WTC11 (cell line): ENCODE data around the gene KIF21B. TPM values are rescaled to one million over a fixed set of nuclear protein-coding genes. Genes with fewer than 3 reads are reported as not detected.

ENCODE experiments used
- ATAC-seq: fragments of 200-7000 bp; cut with Tn5 transposase; 2 replicates; pipeline ENCODE4 v1.10.0; 2021; ENCODE audit warnings: mild to moderate bottlenecking, moderate library complexity
- CTCF ChIA-PET: fragments of 300-600 bp; sonication (Branson Sonifier 250); formaldehyde crosslinking; loops from one replicate; lab custom pipeline; 2021; ENCODE audit warnings: antibody characterized with exemption; lab: Charles Lee
- POLR2A ChIA-PET: fragments of 350-600 bp; sonication (Branson Sonifier 250); formaldehyde crosslinking; loops from one replicate; lab custom pipeline; 2021; ENCODE audit warnings: antibody characterized with exemption; lab: Charles Lee
- DNase-seq: peaks from one replicate; pipeline ENCODE4 v3.0.0; 2021; ENCODE audit warnings: low spot score
- H3K27ac Mint-ChIP-seq: 2 replicates; pipeline ENCODE4 v1.8.0; 2021; ENCODE audit warnings: mixed read lengths
- H3K27me3 Mint-ChIP-seq: 2 replicates; pipeline ENCODE4 v1.8.0; 2021; ENCODE audit warnings: low read depth, mild to moderate bottlenecking, moderate library complexity, mixed read lengths
- H3K36me3 Mint-ChIP-seq: 2 replicates; pipeline ENCODE4 v1.8.0; 2021; ENCODE audit warnings: mixed read lengths
- H3K4me1 Mint-ChIP-seq: 2 replicates; pipeline ENCODE4 v1.8.0; 2022; ENCODE audit warnings: mixed read lengths
- H3K4me3 Mint-ChIP-seq: 2 replicates; pipeline ENCODE4 v1.8.0; 2021; ENCODE audit warnings: mild to moderate bottlenecking, moderate library complexity, mixed read lengths
- H3K9me3 Mint-ChIP-seq: 2 replicates; pipeline ENCODE4 v1.8.0; 2021; ENCODE audit warnings: mixed read lengths
- ATF1 ChIP-seq: sonication (generic); formaldehyde crosslinking; IDR thresholded peaks from 2 replicates; pipeline ENCODE4 v1.8.1; 2023; ENCODE audit warnings: mild to moderate bottlenecking, moderate library complexity, missing genetic modification reagents
- ETV6 ChIP-seq: sonication (generic); formaldehyde crosslinking; IDR thresholded peaks from 2 replicates; pipeline ENCODE4 v1.8.1; 2022; ENCODE audit warnings: mild to moderate bottlenecking, missing genetic modification reagents
- GRHL2 ChIP-seq: fragments of 250-450 bp; sonication (Bioruptor Pico); IDR thresholded peaks from 2 replicates; pipeline ENCODE4 v1.8.0; 2022; ENCODE audit warnings: mild to moderate bottlenecking, moderate library complexity; ENCODE audit not compliant: insufficient replicate concordance, severe bottlenecking
- HMGA2 ChIP-seq: fragments of 250-450 bp; sonication (Bioruptor Pico); IDR thresholded peaks from 2 replicates; pipeline ENCODE4 v1.4.0; 2021; ENCODE audit warnings: mild to moderate bottlenecking, moderate library complexity
- NR3C1 ChIP-seq: sonication (generic); formaldehyde crosslinking; conservative IDR thresholded peaks from 2 replicates; pipeline ENCODE4 v1.8.1; 2023; ENCODE audit warnings: low read depth, mild to moderate bottlenecking, missing genetic modification reagents
- ZNF416 ChIP-seq: fragments of 250-450 bp; sonication (Bioruptor Pico); IDR thresholded peaks from 2 replicates; pipeline ENCODE4 v1.9.0; 2021; ENCODE audit warnings: mild to moderate bottlenecking, inconsistent platforms
- total RNA-seq: library from RNA; stranded (reverse); gene quantifications from 3 replicates; pipeline ENCODE4 v1.2.3, GENCODE V29; 2021
- TF ChIP-seq, protein P1 (sequence below): fragments of 200-600 bp; IDR thresholded peaks from 2 replicates; pipeline ENCODE4 v1.8.0; 2022; ENCODE audit warnings: antibody characterized with exemption
- TF ChIP-seq, protein P2 (sequence below): sonication (generic); formaldehyde crosslinking; IDR thresholded peaks from 2 replicates; pipeline ENCODE4 v1.8.0; 2022; ENCODE audit warnings: mild to moderate bottlenecking, missing genetic modification reagents
- TF ChIP-seq, protein P3 (sequence below): sonication (generic); formaldehyde crosslinking; IDR thresholded peaks from 2 replicates; pipeline ENCODE4 v1.8.1; 2022; ENCODE audit warnings: mild to moderate bottlenecking, missing genetic modification reagents, moderate library complexity, borderline replicate concordance
- TF ChIP-seq, protein P4 (sequence below): fragments of 250-450 bp; sonication (Bioruptor Pico); IDR thresholded peaks from 2 replicates; pipeline ENCODE4 v1.9.0; 2021; ENCODE audit warnings: mild to moderate bottlenecking, borderline replicate concordance
- TF ChIP-seq, protein P5 (sequence below): sonication (generic); formaldehyde crosslinking; IDR thresholded peaks from 2 replicates; pipeline ENCODE4 v1.8.1; 2023; ENCODE audit warnings: mild to moderate bottlenecking, moderate library complexity, missing genetic modification reagents

The KIF21B gene
- total RNA-seq, 1 experiment from 2014 or later, result 19.4 TPM

DNA sequence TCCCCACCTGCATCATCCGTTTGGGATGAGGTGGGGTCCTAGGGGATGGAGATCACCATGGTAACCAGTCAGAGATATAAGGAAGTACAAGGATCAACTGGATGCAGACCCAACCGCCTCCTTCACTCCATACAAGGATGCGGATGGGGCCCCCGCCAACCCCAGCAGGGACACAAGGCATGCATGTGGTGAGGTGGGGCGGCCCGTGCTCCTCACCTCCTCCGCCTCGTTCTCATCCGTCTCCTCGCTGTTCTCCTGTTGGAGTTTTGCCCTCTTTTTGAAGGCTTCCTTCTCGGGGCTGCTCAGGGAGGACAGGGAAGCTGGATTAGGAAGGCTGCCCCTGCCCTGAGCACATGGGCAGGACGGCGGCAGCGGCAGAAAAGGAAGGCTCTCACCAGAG, 23.8 kb downstream of the KIF21B start (continued):
- TF ChIP-seq, protein P1, sequence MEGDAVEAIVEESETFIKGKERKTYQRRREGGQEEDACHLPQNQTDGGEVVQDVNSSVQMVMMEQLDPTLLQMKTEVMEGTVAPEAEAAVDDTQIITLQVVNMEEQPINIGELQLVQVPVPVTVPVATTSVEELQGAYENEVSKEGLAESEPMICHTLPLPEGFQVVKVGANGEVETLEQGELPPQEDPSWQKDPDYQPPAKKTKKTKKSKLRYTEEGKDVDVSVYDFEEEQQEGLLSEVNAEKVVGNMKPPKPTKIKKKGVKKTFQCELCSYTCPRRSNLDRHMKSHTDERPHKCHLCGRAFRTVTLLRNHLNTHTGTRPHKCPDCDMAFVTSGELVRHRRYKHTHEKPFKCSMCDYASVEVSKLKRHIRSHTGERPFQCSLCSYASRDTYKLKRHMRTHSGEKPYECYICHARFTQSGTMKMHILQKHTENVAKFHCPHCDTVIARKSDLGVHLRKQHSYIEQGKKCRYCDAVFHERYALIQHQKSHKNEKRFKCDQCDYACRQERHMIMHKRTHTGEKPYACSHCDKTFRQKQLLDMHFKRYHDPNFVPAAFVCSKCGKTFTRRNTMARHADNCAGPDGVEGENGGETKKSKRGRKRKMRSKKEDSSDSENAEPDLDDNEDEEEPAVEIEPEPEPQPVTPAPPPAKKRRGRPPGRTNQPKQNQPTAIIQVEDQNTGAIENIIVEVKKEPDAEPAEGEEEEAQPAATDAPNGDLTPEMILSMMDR, result no peak
- TF ChIP-seq GRHL2 (CRISPR knock-in tag), result no peak
- TF ChIP-seq, protein P2, sequence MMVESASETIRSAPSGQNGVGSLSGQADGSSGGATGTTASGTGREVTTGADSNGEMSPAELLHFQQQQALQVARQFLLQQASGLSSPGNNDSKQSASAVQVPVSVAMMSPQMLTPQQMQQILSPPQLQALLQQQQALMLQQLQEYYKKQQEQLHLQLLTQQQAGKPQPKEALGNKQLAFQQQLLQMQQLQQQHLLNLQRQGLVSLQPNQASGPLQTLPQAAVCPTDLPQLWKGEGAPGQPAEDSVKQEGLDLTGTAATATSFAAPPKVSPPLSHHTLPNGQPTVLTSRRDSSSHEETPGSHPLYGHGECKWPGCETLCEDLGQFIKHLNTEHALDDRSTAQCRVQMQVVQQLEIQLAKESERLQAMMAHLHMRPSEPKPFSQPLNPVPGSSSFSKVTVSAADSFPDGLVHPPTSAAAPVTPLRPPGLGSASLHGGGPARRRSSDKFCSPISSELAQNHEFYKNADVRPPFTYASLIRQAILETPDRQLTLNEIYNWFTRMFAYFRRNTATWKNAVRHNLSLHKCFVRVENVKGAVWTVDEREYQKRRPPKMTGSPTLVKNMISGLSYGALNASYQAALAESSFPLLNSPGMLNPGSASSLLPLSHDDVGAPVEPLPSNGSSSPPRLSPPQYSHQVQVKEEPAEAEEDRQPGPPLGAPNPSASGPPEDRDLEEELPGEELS, result no peak
- TF ChIP-seq NR3C1, result no peak
- TF ChIP-seq ATF1 (CRISPR knock-in tag), result no peak
- no peak for TF ChIP-seq ETV6 (CRISPR knock-in tag)
- TF ChIP-seq HMGA2 (CRISPR knock-in tag), result no peak
- TF ChIP-seq, protein P3, sequence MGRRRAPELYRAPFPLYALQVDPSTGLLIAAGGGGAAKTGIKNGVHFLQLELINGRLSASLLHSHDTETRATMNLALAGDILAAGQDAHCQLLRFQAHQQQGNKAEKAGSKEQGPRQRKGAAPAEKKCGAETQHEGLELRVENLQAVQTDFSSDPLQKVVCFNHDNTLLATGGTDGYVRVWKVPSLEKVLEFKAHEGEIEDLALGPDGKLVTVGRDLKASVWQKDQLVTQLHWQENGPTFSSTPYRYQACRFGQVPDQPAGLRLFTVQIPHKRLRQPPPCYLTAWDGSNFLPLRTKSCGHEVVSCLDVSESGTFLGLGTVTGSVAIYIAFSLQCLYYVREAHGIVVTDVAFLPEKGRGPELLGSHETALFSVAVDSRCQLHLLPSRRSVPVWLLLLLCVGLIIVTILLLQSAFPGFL, result no peak
- TF ChIP-seq, protein P4, sequence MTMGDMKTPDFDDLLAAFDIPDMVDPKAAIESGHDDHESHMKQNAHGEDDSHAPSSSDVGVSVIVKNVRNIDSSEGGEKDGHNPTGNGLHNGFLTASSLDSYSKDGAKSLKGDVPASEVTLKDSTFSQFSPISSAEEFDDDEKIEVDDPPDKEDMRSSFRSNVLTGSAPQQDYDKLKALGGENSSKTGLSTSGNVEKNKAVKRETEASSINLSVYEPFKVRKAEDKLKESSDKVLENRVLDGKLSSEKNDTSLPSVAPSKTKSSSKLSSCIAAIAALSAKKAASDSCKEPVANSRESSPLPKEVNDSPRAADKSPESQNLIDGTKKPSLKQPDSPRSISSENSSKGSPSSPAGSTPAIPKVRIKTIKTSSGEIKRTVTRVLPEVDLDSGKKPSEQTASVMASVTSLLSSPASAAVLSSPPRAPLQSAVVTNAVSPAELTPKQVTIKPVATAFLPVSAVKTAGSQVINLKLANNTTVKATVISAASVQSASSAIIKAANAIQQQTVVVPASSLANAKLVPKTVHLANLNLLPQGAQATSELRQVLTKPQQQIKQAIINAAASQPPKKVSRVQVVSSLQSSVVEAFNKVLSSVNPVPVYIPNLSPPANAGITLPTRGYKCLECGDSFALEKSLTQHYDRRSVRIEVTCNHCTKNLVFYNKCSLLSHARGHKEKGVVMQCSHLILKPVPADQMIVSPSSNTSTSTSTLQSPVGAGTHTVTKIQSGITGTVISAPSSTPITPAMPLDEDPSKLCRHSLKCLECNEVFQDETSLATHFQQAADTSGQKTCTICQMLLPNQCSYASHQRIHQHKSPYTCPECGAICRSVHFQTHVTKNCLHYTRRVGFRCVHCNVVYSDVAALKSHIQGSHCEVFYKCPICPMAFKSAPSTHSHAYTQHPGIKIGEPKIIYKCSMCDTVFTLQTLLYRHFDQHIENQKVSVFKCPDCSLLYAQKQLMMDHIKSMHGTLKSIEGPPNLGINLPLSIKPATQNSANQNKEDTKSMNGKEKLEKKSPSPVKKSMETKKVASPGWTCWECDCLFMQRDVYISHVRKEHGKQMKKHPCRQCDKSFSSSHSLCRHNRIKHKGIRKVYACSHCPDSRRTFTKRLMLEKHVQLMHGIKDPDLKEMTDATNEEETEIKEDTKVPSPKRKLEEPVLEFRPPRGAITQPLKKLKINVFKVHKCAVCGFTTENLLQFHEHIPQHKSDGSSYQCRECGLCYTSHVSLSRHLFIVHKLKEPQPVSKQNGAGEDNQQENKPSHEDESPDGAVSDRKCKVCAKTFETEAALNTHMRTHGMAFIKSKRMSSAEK (CRISPR knock-in tag), result no peak
- TF ChIP-seq, all 79 proteins: peak for 0

DNA sequence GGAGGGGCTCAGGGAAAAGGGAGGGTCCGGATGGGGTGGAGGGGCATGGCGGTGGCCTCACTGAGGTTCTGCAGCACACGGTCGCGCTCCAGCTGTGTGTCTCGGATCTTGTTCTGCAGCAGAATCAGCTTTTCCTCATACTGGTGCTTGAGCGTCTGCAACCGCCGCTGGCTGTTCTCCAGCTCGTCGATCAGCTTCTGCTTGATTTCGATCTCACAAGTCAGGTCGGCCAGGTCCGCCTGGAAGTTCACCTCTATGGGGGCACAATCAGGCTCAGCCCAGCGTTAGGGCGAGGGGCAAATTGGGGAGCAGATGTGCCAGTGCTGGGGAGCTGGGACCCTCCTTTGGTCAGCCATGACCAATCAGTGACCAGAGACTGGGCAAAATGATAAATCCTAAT, 25.2 kb downstream of the KIF21B start:
- Mint-ChIP-seq H3K9me3 (no peaks in the 10 kb centered on the region), H3K27me3 (no peaks in the 10 kb centered on the region), H3K27ac (no peak overlapping the region), H3K36me3 (peaks cover 8% of the 10 kb centered on the region), H3K4me1 (no peaks in the 10 kb centered on the region), H3K4me3 (no peak overlapping the region)
- ChIA-PET POLR2A (interaction anchor here (0.6 kb wide), 1 partner anchor 106 kb away, joined by 3 read pairs; no protein-coding TSS in a partner anchor), CTCF (interaction anchor here (0.7 to 1.8 kb wide), 3 partner anchors 19 to 172 kb away, joined by 3 to 7 read pairs (median 6); no protein-coding TSS in a partner anchor)
- no peak for DNase-seq
- ATAC-seq, result no peak
- TF ChIP-seq, protein P5, sequence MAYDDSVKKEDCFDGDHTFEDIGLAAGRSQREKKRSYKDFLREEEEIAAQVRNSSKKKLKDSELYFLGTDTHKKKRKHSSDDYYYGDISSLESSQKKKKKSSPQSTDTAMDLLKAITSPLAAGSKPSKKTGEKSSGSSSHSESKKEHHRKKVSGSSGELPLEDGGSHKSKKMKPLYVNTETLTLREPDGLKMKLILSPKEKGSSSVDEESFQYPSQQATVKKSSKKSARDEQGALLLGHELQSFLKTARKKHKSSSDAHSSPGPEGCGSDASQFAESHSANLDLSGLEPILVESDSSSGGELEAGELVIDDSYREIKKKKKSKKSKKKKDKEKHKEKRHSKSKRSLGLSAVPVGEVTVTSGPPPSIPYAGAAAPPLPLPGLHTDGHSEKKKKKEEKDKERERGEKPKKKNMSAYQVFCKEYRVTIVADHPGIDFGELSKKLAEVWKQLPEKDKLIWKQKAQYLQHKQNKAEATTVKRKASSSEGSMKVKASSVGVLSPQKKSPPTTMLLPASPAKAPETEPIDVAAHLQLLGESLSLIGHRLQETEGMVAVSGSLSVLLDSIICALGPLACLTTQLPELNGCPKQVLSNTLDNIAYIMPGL (CRISPR knock-in tag), result no peak
- TF ChIP-seq, protein P3, result no peak
- TF ChIP-seq ZNF416 (CRISPR knock-in tag), result no peak
